WI38 (cell line): ENCODE measurements around the gene TSBP1.

ENCODE experiments used
- H3K4me3 ChIP-seq: 2 replicates; pipeline ENCODE4 v1.5.1; 2011; ENCODE audit warnings: low read depth, mild to moderate bottlenecking, control low read depth, low read length
- CTCF ChIP-seq: IDR thresholded peaks from 2 replicates; pipeline ENCODE4 v1.5.1; 2012; ENCODE audit warnings: low read depth, mild to moderate bottlenecking, control low read depth, low read length

TSBP1 gene

GRCh38 chr6:32353348-32353747 lies 18.4 kb downstream of the TSBP1 start:
- no peak for TF ChIP-seq CTCF
- H3K4me3 ChIP-seq, result no peak overlapping the region

GRCh38 chr6:32340242-32340641 lies 31.5 kb downstream of the TSBP1 start:
- no peak for TF ChIP-seq CTCF
- H3K4me3 ChIP-seq, result no peak overlapping the region

- no peak for TF ChIP-seq CTCF
These were observed 34.4 kb downstream of the TSBP1 start for GRCh38 chr6:32337186-32337805.

GRCh38 chr6:32332433-32332832 lies 39.3 kb downstream of the TSBP1 start:
- no peak overlapping the region for H3K4me3 ChIP-seq
- TF ChIP-seq CTCF, result no peak

More at GRCh38 chr6:32337186-32337805, 34.4 kb downstream of the TSBP1 start:
- no peak overlapping the region for H3K4me3 ChIP-seq

GRCh38 chr6:32329141-32329540 lies 42.6 kb downstream of the TSBP1 start:
- no peak for TF ChIP-seq CTCF
- no peak overlapping the region for H3K4me3 ChIP-seq

- H3K4me3 ChIP-seq, result no peak overlapping the region
- no peak for TF ChIP-seq CTCF
These were observed 44.6 kb downstream of the TSBP1 start for GRCh38 chr6:32327103-32327502.

- TF ChIP-seq CTCF, result no peak
- H3K4me3 ChIP-seq, result no peak overlapping the region
These were observed 53.2 kb downstream of the TSBP1 start for GRCh38 chr6:32318501-32318900.
